ENCODE measurements around the gene ELAVL3.
"Not testable (repeated sequence)": the region's sequence is repeated elsewhere in the genome, so short reads cannot be mapped to it uniquely, and the experiment has no call there.

The ELAVL3 gene

DNA sequence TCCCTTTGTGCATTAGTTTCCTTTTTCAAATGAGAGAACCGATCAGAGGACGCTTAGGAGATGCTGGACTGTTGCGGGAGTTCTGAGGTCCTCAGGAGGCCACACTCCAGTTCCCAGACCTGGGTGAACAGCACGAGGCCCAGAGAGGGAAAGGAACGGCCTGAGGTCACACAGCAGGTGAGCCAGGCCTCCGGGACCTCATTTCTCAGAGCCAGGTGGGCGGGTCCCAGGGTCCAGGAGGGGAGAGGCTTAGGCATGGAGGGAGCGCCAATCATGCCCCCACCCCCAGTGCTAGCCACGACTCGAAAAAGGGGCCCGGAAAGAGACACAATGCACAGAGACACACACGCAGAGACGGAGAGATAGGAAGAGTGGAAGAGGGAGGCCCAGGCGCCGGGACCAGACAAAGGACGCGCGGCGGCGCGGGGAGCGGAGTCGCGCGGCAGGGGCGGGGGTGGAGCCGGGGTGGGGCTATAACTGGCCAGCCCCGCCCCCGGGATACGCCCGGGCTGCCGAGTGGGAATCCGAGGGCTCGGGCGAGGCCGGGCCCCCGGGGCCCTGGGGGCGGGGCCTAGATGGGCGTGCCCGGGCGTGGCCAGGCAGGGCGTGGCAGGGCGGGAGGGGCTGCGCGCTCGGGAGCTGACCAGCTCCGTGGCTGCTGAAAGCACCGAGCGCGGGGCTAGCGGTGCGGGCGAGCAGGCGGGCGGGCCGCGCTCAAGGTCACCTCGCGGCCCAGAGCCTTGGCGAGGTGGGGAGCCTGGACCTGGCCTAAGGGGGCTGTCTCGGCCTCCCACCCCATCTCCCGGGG, 1.6 kb downstream of the ELAVL3 start:
- H3K4me3 ChIP-seq (ENCODE audit: low read depth, low read length), result no peak overlapping the region
- TF ChIP-seq, protein P1, sequence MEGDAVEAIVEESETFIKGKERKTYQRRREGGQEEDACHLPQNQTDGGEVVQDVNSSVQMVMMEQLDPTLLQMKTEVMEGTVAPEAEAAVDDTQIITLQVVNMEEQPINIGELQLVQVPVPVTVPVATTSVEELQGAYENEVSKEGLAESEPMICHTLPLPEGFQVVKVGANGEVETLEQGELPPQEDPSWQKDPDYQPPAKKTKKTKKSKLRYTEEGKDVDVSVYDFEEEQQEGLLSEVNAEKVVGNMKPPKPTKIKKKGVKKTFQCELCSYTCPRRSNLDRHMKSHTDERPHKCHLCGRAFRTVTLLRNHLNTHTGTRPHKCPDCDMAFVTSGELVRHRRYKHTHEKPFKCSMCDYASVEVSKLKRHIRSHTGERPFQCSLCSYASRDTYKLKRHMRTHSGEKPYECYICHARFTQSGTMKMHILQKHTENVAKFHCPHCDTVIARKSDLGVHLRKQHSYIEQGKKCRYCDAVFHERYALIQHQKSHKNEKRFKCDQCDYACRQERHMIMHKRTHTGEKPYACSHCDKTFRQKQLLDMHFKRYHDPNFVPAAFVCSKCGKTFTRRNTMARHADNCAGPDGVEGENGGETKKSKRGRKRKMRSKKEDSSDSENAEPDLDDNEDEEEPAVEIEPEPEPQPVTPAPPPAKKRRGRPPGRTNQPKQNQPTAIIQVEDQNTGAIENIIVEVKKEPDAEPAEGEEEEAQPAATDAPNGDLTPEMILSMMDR (IDR thresholded peaks at IDR 0.05; ENCODE audit: low read depth, low read length), result no peak

DNA sequence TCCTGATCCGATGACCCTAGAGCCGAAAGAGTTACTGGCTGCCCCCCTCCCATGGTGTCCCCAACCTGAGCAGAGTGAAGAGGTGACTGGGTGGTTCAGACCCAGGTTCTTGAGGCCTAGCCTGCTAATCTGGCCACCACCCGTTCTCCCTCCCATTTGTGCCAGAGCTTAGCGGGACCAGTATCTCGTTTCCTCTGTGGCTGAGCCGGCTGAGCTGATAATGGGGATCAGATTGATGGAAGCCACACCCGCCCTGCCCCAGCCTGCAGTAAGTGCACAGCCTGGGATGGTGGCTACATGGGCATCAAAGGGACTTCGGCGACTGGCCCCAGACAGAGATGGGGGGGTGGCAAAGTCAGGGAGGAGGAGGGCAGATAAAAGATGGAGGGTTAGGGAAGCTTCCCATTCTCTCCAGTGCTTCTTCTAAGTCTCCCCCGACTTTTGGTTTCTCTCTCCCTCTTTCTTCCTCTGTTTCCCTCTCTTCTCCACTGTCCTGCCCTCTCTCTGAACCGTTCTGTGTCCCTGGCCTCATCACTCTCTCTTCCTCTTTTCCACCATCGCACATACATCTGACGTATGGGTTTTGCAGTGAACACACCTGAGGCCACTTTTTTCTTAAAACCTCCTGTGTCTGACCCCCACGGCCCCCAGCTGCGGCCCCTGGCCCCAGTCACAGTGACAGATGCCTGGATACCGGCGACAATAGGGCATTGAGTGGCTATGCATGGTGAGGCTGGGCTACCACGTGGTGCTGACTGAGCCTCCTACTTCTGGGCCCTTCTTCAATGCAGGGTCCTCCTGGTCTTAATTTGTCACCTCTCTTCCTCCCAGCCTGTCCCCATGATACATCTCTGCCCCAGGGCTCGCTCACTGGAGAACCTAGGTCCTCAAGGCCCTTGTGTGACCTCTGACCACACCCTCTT, 2.4 kb downstream of the ELAVL3 start:
- no peak overlapping the region for H3K4me3 ChIP-seq (ENCODE audit: low read depth, low read length)
- TF ChIP-seq, protein P1 (IDR thresholded peaks at IDR 0.05; ENCODE audit: low read depth, low read length), result no peak

DNA sequence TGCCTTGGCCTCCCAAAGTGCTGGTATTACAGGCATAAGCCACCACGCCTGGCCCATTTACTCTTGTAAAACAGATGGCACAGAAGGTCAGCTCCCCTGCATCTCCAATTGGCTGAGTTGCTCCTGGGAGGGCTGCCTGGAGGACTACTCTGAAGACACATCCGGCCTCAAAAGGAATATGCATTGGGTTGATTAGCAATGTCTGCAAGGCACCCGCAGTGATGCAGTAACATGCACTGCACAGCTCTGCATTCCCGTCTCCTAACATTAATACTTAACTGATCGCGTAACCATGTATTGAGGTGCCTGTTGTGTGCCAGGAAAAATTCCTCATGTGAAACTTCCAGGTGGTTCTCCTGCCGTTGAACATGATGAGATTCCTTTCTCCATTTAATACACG, 5.0 kb downstream of the ELAVL3 start:
- TF ChIP-seq, protein P1 (IDR thresholded peaks at IDR 0.05; ENCODE audit: low read depth, low read length), result no peak
- H3K4me3 ChIP-seq (ENCODE audit: low read depth, low read length), result no peak overlapping the region

DNA sequence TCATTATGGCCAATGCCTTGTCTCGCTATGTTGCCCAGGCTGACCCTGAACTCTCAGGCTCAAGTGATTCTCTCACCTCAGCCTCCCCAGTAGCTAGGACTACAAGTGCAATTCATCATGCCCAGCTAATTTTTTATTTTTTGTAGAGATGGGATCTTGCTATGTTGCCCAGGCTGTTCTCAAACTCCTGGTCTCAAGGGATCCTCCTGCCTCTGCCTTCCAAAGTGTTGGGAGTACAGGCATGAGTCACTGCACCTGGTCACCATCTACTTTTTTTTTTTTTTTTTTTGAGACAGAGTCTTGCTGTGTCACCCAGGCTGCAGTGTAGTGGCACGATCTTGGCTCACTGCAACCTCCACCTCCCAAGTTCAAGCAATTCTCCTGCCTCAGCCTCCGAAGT, 5.5 kb downstream of the ELAVL3 start:
- H3K4me3 ChIP-seq (ENCODE audit: low read depth, low read length), result not testable (repeated sequence)

DNA sequence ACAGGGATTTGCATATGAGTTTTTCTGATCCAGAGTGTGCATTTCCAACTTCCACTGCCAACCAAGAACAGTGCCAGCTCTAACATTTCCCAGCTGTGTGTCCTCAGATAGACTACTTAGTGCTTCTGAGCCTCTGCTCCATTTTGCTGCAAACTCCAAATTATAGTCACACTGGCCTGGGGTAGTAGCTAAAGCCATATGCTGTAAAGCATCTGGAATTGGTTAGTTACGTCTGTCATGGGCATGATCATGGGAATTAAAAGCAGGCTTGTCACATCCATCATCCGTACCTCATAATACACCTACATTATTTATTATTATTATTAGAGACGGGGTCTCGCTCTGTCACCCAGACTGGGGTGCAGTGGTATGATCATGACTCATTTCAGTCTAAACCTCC, 7.1 kb downstream of the ELAVL3 start:
- no peak overlapping the region for H3K4me3 ChIP-seq (ENCODE audit: low read depth, low read length)
- TF ChIP-seq, protein P1 (IDR thresholded peaks at IDR 0.05; ENCODE audit: low read depth, low read length), result no peak

DNA sequence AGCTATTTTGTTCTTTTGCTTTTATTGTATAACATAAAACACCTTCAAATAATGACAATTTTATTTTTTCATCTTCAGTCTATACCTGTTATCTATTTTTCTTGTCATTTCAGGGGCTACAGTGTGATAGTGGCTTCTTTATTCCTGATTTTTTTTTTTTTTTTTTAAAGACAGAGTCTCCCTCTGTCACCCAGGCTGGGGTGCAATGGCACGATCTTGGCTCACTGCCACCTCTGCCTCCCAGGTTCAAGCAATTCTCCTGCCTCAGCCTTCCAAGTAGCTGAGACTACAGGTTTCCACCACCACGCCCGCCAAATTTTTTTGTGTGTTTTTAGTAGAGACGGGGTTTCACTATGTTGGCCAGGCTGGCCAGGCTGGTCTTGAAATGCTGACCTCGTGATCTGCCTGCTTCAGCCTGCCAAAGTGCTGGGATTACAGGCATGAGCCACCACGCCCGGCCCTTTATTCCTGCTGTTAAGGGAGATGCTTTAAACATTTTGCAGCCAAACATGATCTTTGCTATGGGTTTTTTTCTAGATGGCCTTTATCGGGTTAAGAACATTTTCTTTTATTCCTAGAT, 12.5 kb downstream of the ELAVL3 start:
- not testable (repeated sequence) for H3K4me3 ChIP-seq (ENCODE audit: low read depth, low read length)

DNA sequence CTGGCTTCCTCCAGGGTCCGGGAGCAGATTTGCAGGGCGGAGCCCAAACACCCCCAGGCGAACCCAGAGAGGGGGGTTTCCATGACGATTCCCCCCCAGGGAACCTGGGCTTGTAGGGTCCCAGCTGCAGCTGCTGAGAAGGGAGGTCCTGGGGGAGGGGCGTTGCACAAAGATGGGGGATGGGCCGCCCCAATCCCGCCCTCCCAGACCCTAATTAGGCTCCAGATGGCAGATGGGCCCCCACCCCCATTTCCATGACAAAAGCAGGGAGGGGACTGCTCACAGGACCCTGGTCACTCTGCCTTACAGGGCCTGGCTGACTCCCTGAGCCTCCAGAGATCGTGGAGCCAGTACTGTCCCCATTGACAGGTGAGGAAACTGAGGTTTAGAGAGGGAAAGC, 15.2 kb downstream of the ELAVL3 start:
- no peak overlapping the region for H3K4me3 ChIP-seq (ENCODE audit: low read depth, low read length)
- TF ChIP-seq, protein P1 (IDR thresholded peaks at IDR 0.05; ENCODE audit: low read depth, low read length), result no peak

Measured in WI38 (cell line).